CD14-positive monocyte (primary cell): ENCODE data around the gene RRN3. TPM values are rescaled to one million over a fixed set of nuclear protein-coding genes. Genes with fewer than 3 reads are reported as not detected.
A peak's percentile ranks its signal among the peaks of the same experiment; 100 is the strongest.
"Not testable (repeated sequence)": the region's sequence is repeated elsewhere in the genome, so short reads cannot be mapped to it uniquely, and the experiment has no call there.

Experiments used
- DNase-seq, 3 donors: peaks; one replicate each; pipeline ENCODE4 v3.0.0-alpha.2; 2011 to 2022
- H2AFZ ChIP-seq: 2 replicates; pipeline ENCODE4 v1.6.0; 2012; ENCODE audit warnings: mild to moderate bottlenecking, low read depth, low read length, inconsistent platforms; ENCODE audit not compliant: insufficient read depth, poor library complexity, severe bottlenecking
- H3K27ac ChIP-seq, 2 donors: 1 replicate in 1 of 2; 2 replicates in 1 of 2; pipeline ENCODE4 v1.5.1; 2012 to 2013; ENCODE audit warnings: low read length in 2 of 2, control low read depth in 1 of 2, inconsistent platforms in 1 of 2, low read depth in 1 of 2, mild to moderate bottlenecking in 1 of 2
- H3K27me3 ChIP-seq, 2 donors: one replicate each; pipeline versions ENCODE4 v1.6.0 to v1.6.1; 2011 to 2013; ENCODE audit warnings: low read length in 2 of 2; ENCODE audit not compliant: control insufficient read depth in 2 of 2, insufficient read depth in 2 of 2
- H3K36me3 ChIP-seq, 2 donors: replicated peaks in 1 of 2; 1 replicate in 1 of 2; 2 replicates in 1 of 2; pipeline versions ENCODE4 v1.5.1 to v1.6.1; 2012 to 2013; ENCODE audit warnings: low read length in 2 of 2, control low read depth in 1 of 2, inconsistent platforms in 1 of 2, mild to moderate bottlenecking in 1 of 2; ENCODE audit not compliant: insufficient read depth in 2 of 2, control insufficient read depth in 1 of 2
- H3K4me1 ChIP-seq, 2 donors: 1 replicate in 1 of 2; 2 replicates in 1 of 2; pipeline versions ENCODE4 v1.5.1 to v1.6.1; 2012 to 2013; ENCODE audit warnings: low read length in 2 of 2, control low read depth in 1 of 2, inconsistent platforms in 1 of 2, mild to moderate bottlenecking in 1 of 2, moderate library complexity in 1 of 2; ENCODE audit not compliant: insufficient read depth in 2 of 2, control insufficient read depth in 1 of 2
- H3K4me2 ChIP-seq: replicated peaks from 2 replicates; pipeline ENCODE3; 2012; ENCODE audit warnings: low read length, moderate library complexity, mild to moderate bottlenecking; ENCODE audit not compliant: poor library complexity, severe bottlenecking; ENCODE audit errors: extremely low read depth
- H3K4me3 ChIP-seq, 3 experiments: fragments of 200-600 bp in 1 of 3; sonication (generic) in 1 of 3; replicated peaks in 1 of 3; 1 replicate in 2 of 3; 2 replicates in 1 of 3; pipeline ENCODE4 v1.5.1; 2011 to 2013; ENCODE audit warnings: low read length in 3 of 3, mild to moderate bottlenecking in 3 of 3, control low read depth in 2 of 3, low read depth in 2 of 3, inconsistent platforms in 1 of 3, moderate library complexity in 1 of 3
- H3K79me2 ChIP-seq: 2 replicates; pipeline ENCODE4 v1.6.0; 2012; ENCODE audit warnings: mild to moderate bottlenecking, control low read depth, inconsistent platforms, low read length, moderate library complexity; ENCODE audit not compliant: insufficient read depth
- H3K9ac ChIP-seq: 2 replicates; pipeline ENCODE4 v1.6.0; 2017; ENCODE audit warnings: low read length, mild to moderate bottlenecking; ENCODE audit not compliant: insufficient read depth, poor library complexity, severe bottlenecking
- H3K9me3 ChIP-seq, 2 donors: replicated peaks in 1 of 2; 1 replicate in 1 of 2; 2 replicates in 1 of 2; pipeline versions ENCODE4 v1.5.1 to v1.6.1; 2012 to 2013; ENCODE audit warnings: low read length in 2 of 2, control low read depth in 1 of 2; ENCODE audit not compliant: control insufficient read depth in 1 of 2, insufficient read depth in 1 of 2
- H4K20me1 ChIP-seq: 2 replicates; pipeline ENCODE4 v1.6.0; 2012; ENCODE audit warnings: mild to moderate bottlenecking, low read length, control low read depth, moderate library complexity; ENCODE audit not compliant: insufficient read depth
- H3K27ac Mint-ChIP-seq, 7 donors: one replicate each; pipeline ENCODE4 v1.8.0; 2020; ENCODE audit warnings: mild to moderate bottlenecking in 7 of 7, mixed read lengths in 7 of 7, moderate library complexity in 6 of 7, inconsistent platforms in 2 of 7
- H3K27me3 Mint-ChIP-seq, 3 donors: one replicate each; pipeline ENCODE4 v1.8.0; 2021 to 2022; ENCODE audit warnings: low read depth in 3 of 3, mild to moderate bottlenecking in 3 of 3, mixed read lengths in 3 of 3, moderate library complexity in 3 of 3, inconsistent platforms in 1 of 3
- H3K36me3 Mint-ChIP-seq, 2 donors: one replicate each; pipeline ENCODE4 v1.8.0; 2020; ENCODE audit warnings: mixed read lengths in 2 of 2, inconsistent platforms in 1 of 2, mild to moderate bottlenecking in 1 of 2
- H3K4me1 Mint-ChIP-seq: one replicate; pipeline ENCODE4 v1.8.0; 2020; ENCODE audit warnings: mild to moderate bottlenecking, mixed read lengths
- H3K4me3 Mint-ChIP-seq, 2 donors: one replicate each; pipeline ENCODE4 v1.8.0; 2020; ENCODE audit warnings: mild to moderate bottlenecking in 2 of 2, mixed read lengths in 2 of 2, moderate library complexity in 1 of 2
- H3K9me3 Mint-ChIP-seq, 7 donors: one replicate each; pipeline ENCODE4 v1.8.0; 2020 to 2022; ENCODE audit warnings: mixed read lengths in 7 of 7, mild to moderate bottlenecking in 6 of 7, moderate library complexity in 6 of 7, inconsistent platforms in 2 of 7
- CTCF ChIP-seq: fragments of 200-600 bp; IDR thresholded peaks from one replicate; pipeline ENCODE4 v1.8.0; 2022; ENCODE audit warnings: antibody characterized with exemption, mild to moderate bottlenecking
- WGBS: methylation state at CpG from one replicate; pipeline ENCODE4 v1.1.5; 2013; ENCODE audit warnings: missing lambda C conversion rate; ENCODE audit not compliant: insufficient coverage; 5-methylcytosine and 5-hydroxymethylcytosine counted together
- intact Hi-C, 2 donors: fragments of 100-400 bp; cut with micrococcal nuclease; formaldehyde crosslinking; loops; one replicate each; pipeline versions ENCODE4 v1.15.0 to v1.15.1; 2023
- polyA plus RNA-seq, 3 donors: library from polyadenylated mRNA; depleted of rRNA in 1 of 3; unstranded in 2 of 3; stranded (reverse) in 1 of 3; fragments of 300-500 nt in 2 of 3; fragments of >200 nt in 1 of 3; fragmentation: Illumina TruSeq in 2 of 3; gene quantifications; 1 replicate in 2 of 3; 2 replicates in 1 of 3; pipeline ENCODE4 v1.2.3, GENCODE V29; 2012 to 2021

The RRN3 gene
- polyA plus RNA-seq, 3 donors = 4.3 to 9.2 (median 9.1) TPM

- Mint-ChIP-seq H3K4me1 (no peaks in the 10 kb centered on the region), H3K4me3 (no peak overlapping the region), H3K27me3 (no peaks in the 10 kb centered on the region), H3K9me3 (peaks cover 0 to 5% (median 0%) of the 10 kb centered on the region in 7 donors), H3K36me3 (peaks cover 79 to 84% of the 10 kb centered on the region in 2 donors), H3K27ac (no peak overlapping the region)
- intact Hi-C loops = no loop called here
- Histone ChIP-seq H2AFZ (no peak overlapping the region), H3K4me2 (no peak overlapping the region), H3K36me3 (peaks cover 59 to 85% of the 10 kb centered on the region in 2 donors), H3K27ac (no peak overlapping the region), H3K27me3 (no peaks in the 10 kb centered on the region), H3K4me1 (no peaks in the 10 kb centered on the region), H4K20me1 (no peaks in the 10 kb centered on the region), H3K9me3 (no peaks in the 10 kb centered on the region), H3K4me3 (no peak overlapping the region), H3K9ac (no peak overlapping the region), H3K79me2 (no peaks in the 10 kb centered on the region)
- TF ChIP-seq CTCF = no peak
- DNase-seq = no peak
- WGBS = 73% methylated on average over 3 of the region's 6 CpGs
Measured at GRCh38 chr16:15073101-15073500, 21.0 kb downstream of the RRN3 start.

- H3K9me3 ChIP-seq, H3K4me1 ChIP-seq, H3K27me3 ChIP-seq, H3K4me3 Mint-ChIP-seq, H3K4me2 ChIP-seq, H3K4me1 Mint-ChIP-seq, H2AFZ ChIP-seq, intact Hi-C loops, H3K27me3 Mint-ChIP-seq, H3K79me2 ChIP-seq, H3K27ac ChIP-seq, DNase-seq, H4K20me1 ChIP-seq, H3K4me3 ChIP-seq, H3K9me3 Mint-ChIP-seq, H3K9ac ChIP-seq: not testable (repeated sequence)
- WGBS = 100% methylated on average over 1 of the region's 16 CpGs
- peaks cover 70 to 80% of the 10 kb centered on the region in 2 donors for H3K36me3 Mint-ChIP-seq
- peaks cover 61 to 79% of the 10 kb centered on the region in 2 donors for H3K36me3 ChIP-seq
- TF ChIP-seq CTCF = peak; percentile 44
- H3K27ac Mint-ChIP-seq = peak overlapping the region in 3 of 7 donors; percentile 18 to 78 (median 34)
Measured at GRCh38 chr16:15071916-15072769, 21.9 kb downstream of the RRN3 start.

- peaks cover 60 to 69% of the 10 kb centered on the region in 2 donors for H3K36me3 ChIP-seq
- H3K36me3 Mint-ChIP-seq = peaks cover 68 to 79% of the 10 kb centered on the region in 2 donors
Measured at GRCh38 chr16:15071013-15071412, 23.1 kb downstream of the RRN3 start.

More at GRCh38 chr16:15071013-15071412, 23.1 kb downstream of the RRN3 start:
- no CpG with 5 or more reads among the region's 4 CpGs for WGBS
- H3K4me2 ChIP-seq, H3K9me3 ChIP-seq, H3K4me1 Mint-ChIP-seq, DNase-seq, H2AFZ ChIP-seq, H3K4me3 ChIP-seq, H3K27me3 Mint-ChIP-seq, H3K9ac ChIP-seq, H3K27ac ChIP-seq, H3K27ac Mint-ChIP-seq, H3K4me1 ChIP-seq, H3K4me3 Mint-ChIP-seq, H3K79me2 ChIP-seq, H4K20me1 ChIP-seq, H3K9me3 Mint-ChIP-seq, H3K27me3 ChIP-seq, intact Hi-C loops: not testable (repeated sequence)
